ENCODE measurements around the gene CRACR2A. TPM values are rescaled to one million over a fixed set of nuclear protein-coding genes. Genes with fewer than 3 reads are reported as not detected.

The CRACR2A gene
- total RNA-seq, 1 experiment from 2014 or later = 0.92 TPM

DNA sequence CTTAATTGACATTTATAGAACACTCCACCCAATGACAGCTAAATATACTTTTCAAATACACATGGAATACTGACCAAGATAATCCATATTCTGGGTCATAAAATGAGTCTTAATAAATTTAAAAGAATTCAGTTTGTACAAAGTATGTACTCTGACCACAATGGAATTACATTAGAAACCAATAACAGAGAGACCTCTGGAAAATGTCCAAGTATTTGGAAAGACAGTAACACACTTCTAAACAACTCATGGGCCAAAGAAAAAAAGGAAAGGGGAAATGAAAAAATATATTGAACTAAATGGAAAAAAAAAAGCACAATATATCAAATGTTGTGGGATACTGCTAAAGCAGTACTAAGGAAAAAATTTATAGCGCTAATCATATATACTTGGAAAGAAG is 52.0 kb downstream of the CRACR2A start:
- H3K9me3 ChIP-seq (ENCODE audit: control insufficient read depth, insufficient read depth, low read depth, low read length) = no peaks in the 10 kb centered on the region
- DNase-seq (ENCODE audit: low read depth, low spot score) = no peak
- H3K4me3 ChIP-seq (ENCODE audit: low read depth in 2 of 2, low read length in 2 of 2) = no peak overlapping the region
- ChIA-PET POLR2A (no interaction called here), CTCF (no interaction called here)
- in situ Hi-C loops (cut with HindIII; ENCODE audit: low pct_unique_long_range_greater_than_20kb, low sequenced_read_pairs) (no loop called here), intact Hi-C loops (cut with micrococcal nuclease; ENCODE audit: unreplicated experiment) (no loop called here)
- no peaks in the 10 kb centered on the region for H3K36me3 ChIP-seq (ENCODE audit: control insufficient read depth, insufficient read depth, low read length)
- no TSS peak for BruUV-seq (replicated peaks)
- H3K27ac ChIP-seq (ENCODE audit: low read length) = no peak overlapping the region
- TF ChIP-seq TCF7L2 (IDR thresholded peaks at IDR 0.05; ENCODE audit: low read depth, low read length) (no peak), SIN3A (IDR thresholded peaks at IDR 0.05; ENCODE audit: borderline replicate concordance, insufficient read depth, low read depth, low read length) (no peak), POLR2AphosphoS5 (IDR thresholded peaks at IDR 0.05; ENCODE audit: low read depth, low read length) (no peak)
- TF ChIP-seq, protein P1, sequence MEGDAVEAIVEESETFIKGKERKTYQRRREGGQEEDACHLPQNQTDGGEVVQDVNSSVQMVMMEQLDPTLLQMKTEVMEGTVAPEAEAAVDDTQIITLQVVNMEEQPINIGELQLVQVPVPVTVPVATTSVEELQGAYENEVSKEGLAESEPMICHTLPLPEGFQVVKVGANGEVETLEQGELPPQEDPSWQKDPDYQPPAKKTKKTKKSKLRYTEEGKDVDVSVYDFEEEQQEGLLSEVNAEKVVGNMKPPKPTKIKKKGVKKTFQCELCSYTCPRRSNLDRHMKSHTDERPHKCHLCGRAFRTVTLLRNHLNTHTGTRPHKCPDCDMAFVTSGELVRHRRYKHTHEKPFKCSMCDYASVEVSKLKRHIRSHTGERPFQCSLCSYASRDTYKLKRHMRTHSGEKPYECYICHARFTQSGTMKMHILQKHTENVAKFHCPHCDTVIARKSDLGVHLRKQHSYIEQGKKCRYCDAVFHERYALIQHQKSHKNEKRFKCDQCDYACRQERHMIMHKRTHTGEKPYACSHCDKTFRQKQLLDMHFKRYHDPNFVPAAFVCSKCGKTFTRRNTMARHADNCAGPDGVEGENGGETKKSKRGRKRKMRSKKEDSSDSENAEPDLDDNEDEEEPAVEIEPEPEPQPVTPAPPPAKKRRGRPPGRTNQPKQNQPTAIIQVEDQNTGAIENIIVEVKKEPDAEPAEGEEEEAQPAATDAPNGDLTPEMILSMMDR (IDR thresholded peaks at IDR 0.05) = no peak
- TF ChIP-seq, protein P2, sequence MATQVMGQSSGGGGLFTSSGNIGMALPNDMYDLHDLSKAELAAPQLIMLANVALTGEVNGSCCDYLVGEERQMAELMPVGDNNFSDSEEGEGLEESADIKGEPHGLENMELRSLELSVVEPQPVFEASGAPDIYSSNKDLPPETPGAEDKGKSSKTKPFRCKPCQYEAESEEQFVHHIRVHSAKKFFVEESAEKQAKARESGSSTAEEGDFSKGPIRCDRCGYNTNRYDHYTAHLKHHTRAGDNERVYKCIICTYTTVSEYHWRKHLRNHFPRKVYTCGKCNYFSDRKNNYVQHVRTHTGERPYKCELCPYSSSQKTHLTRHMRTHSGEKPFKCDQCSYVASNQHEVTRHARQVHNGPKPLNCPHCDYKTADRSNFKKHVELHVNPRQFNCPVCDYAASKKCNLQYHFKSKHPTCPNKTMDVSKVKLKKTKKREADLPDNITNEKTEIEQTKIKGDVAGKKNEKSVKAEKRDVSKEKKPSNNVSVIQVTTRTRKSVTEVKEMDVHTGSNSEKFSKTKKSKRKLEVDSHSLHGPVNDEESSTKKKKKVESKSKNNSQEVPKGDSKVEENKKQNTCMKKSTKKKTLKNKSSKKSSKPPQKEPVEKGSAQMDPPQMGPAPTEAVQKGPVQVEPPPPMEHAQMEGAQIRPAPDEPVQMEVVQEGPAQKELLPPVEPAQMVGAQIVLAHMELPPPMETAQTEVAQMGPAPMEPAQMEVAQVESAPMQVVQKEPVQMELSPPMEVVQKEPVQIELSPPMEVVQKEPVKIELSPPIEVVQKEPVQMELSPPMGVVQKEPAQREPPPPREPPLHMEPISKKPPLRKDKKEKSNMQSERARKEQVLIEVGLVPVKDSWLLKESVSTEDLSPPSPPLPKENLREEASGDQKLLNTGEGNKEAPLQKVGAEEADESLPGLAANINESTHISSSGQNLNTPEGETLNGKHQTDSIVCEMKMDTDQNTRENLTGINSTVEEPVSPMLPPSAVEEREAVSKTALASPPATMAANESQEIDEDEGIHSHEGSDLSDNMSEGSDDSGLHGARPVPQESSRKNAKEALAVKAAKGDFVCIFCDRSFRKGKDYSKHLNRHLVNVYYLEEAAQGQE (IDR thresholded peaks at IDR 0.05; ENCODE audit: insufficient read depth in 1 of 2, low read depth in 2 of 2, low read length in 1 of 2) = no peak
- no peaks in the 10 kb centered on the region for H3K27me3 ChIP-seq (ENCODE audit: control insufficient read depth, insufficient read depth, low read length)
- no peak for ATAC-seq
- no peaks in the 10 kb centered on the region for H3K4me1 ChIP-seq (ENCODE audit: control insufficient read depth, insufficient read depth, low read length)

DNA sequence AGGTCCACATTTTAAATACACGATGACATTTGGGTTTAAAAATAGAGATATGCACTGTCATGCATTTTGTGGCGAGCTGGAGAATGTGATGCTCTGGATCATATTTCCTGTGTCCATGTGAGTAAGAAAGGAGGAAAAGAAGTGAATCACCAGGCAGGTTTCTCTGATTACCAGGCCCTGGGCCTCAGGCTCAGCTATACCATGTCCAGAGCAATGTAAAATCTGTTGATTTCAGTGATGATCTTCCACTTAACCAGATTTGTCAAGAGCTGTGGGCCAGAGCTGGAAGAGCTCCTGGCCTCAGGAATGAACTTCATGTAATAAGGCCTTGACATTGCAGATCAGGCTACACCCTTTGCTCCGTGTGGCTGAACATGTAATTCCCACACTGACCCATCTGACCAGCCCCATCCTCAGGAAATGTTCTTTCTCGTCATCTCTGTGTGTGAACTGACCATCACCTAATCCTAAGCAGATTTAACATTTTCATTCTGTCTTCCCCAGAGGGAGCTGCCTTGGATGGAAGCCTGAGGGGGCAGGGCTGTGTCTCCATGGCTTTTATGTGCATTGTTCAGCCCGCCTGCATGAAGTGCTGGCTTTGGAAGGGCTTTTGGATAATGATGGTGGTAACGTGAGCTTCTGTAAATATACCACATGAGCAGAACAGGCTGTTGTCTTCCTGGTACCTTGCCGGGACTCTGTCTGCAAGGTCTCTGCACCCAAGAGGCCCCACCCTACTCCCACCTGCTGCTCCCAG is 54.5 kb downstream of the CRACR2A start:
- BruUV-seq (replicated peaks) = no TSS peak
- Histone ChIP-seq H3K9me3 (ENCODE audit: control insufficient read depth, insufficient read depth, low read depth, low read length) (no peaks in the 10 kb centered on the region), H3K27ac (ENCODE audit: low read length) (no peak overlapping the region), H3K4me3 (ENCODE audit: low read depth in 2 of 2, low read length in 2 of 2) (no peak overlapping the region), H3K4me1 (ENCODE audit: control insufficient read depth, insufficient read depth, low read length) (no peaks in the 10 kb centered on the region), H3K36me3 (ENCODE audit: control insufficient read depth, insufficient read depth, low read length) (no peaks in the 10 kb centered on the region), H3K27me3 (ENCODE audit: control insufficient read depth, insufficient read depth, low read length) (no peaks in the 10 kb centered on the region)
- TF ChIP-seq POLR2AphosphoS5 (IDR thresholded peaks at IDR 0.05; ENCODE audit: low read depth, low read length) (no peak), SIN3A (IDR thresholded peaks at IDR 0.05; ENCODE audit: borderline replicate concordance, insufficient read depth, low read depth, low read length) (no peak), TCF7L2 (IDR thresholded peaks at IDR 0.05; ENCODE audit: low read depth, low read length) (no peak)
- TF ChIP-seq, protein P2 (IDR thresholded peaks at IDR 0.05; ENCODE audit: insufficient read depth in 1 of 2, low read depth in 2 of 2, low read length in 1 of 2) = no peak
- TF ChIP-seq, protein P1 (IDR thresholded peaks at IDR 0.05) = no peak
- in situ Hi-C loops (cut with HindIII; ENCODE audit: low pct_unique_long_range_greater_than_20kb, low sequenced_read_pairs) (no loop called here), intact Hi-C loops (cut with micrococcal nuclease; ENCODE audit: unreplicated experiment) (no loop called here)
- no peak for ATAC-seq
- ChIA-PET CTCF (no interaction called here), POLR2A (no interaction called here)
- no peak for DNase-seq (ENCODE audit: low read depth, low spot score)

All from Panc1 (cell line).